B cell (primary cell): ENCODE results near the gene ENDOG. TPM values are rescaled to one million over a fixed set of nuclear protein-coding genes. Genes with fewer than 3 reads are reported as not detected.
A peak's percentile ranks its signal among the peaks of the same experiment; 100 is the strongest.

Source experiments
- ATAC-seq: fragments of 200-7000 bp; cut with Tn5 transposase; one replicate; pipeline ENCODE4 v1.10.0; 2021; ENCODE audit warnings: low read depth, mild to moderate bottlenecking, moderate number of reproducible peaks, moderate library complexity
- CTCF ChIA-PET: fragments of 350-600 bp; sonication (Branson Sonifier 250); formaldehyde crosslinking; loops from one replicate; lab custom pipeline; 2021; ENCODE audit warnings: antibody characterized with exemption, inconsistent platforms; lab: Charles Lee
- POLR2A ChIA-PET: fragments of 350-600 bp; sonication (Branson Sonifier 250); formaldehyde crosslinking; loops from one replicate; lab custom pipeline; 2021; ENCODE audit warnings: antibody characterized with exemption; lab: Charles Lee
- DNase-seq: peaks from one replicate; pipeline ENCODE4 v3.0.0; 2013
- H2AFZ ChIP-seq: 2 replicates; pipeline ENCODE4 v1.6.1; 2012; ENCODE audit warnings: mild to moderate bottlenecking, low read depth, low read length; ENCODE audit not compliant: insufficient read depth, poor library complexity, severe bottlenecking
- H3K27ac ChIP-seq, 2 donors: 1 replicate in 1 of 2; 2 replicates in 1 of 2; pipeline ENCODE4 v1.5.1; 2012 to 2013; ENCODE audit warnings: low read length in 2 of 2, mild to moderate bottlenecking in 2 of 2, moderate library complexity in 1 of 2
- H3K27me3 ChIP-seq, 4 experiments: fragments of 200-600 bp in 1 of 4; sonication (generic) in 1 of 4; replicated peaks in 1 of 4; 1 replicate in 2 of 4; 2 replicates in 2 of 4; pipeline versions ENCODE4 v1.6.1 to v1.7.0; 2013 to 2016; ENCODE audit warnings: low read length in 3 of 4, mild to moderate bottlenecking in 2 of 4, mixed read lengths in 1 of 4, moderate library complexity in 1 of 4; ENCODE audit not compliant: insufficient read depth in 4 of 4, control insufficient read depth in 3 of 4; ENCODE audit errors: control extremely low read depth in 1 of 4
- H3K36me3 ChIP-seq, 2 experiments: replicated peaks in 1 of 2; 1 replicate in 1 of 2; 2 replicates in 1 of 2; pipeline versions ENCODE4 v1.6.1 to v1.7.1; 2013; ENCODE audit warnings: low read length in 1 of 2; ENCODE audit not compliant: insufficient read depth in 2 of 2, control insufficient read depth in 1 of 2; ENCODE audit errors: control extremely low read depth in 1 of 2, extremely low read depth in 1 of 2
- H3K4me1 ChIP-seq, 2 donors: fragments of 200-600 bp in 1 of 2; sonication (generic) in 1 of 2; 1 replicate in 1 of 2; 2 replicates in 1 of 2; pipeline versions ENCODE4 v1.5.1 to v1.6.1; 2013 to 2017; ENCODE audit warnings: low read length in 2 of 2; ENCODE audit not compliant: control insufficient read depth in 2 of 2, insufficient read depth in 2 of 2
- H3K4me2 ChIP-seq: replicated peaks from 2 replicates; pipeline ENCODE3; 2012; ENCODE audit warnings: mild to moderate bottlenecking, low read depth, low read length; ENCODE audit not compliant: poor library complexity, severe bottlenecking
- H3K4me3 ChIP-seq, 5 experiments: fragments of 200-600 bp in 1 of 5; sonication (generic) in 1 of 5; 1 replicate in 3 of 5; 2 replicates in 2 of 5; pipeline versions ENCODE4 v1.5.1 to v1.7.0; 2011 to 2016; ENCODE audit warnings: low read length in 4 of 5, mild to moderate bottlenecking in 4 of 5, low read depth in 2 of 5, control low read depth in 1 of 5, moderate library complexity in 1 of 5; ENCODE audit not compliant: insufficient read depth in 1 of 5; ENCODE audit errors: control extremely low read depth in 1 of 5, extremely low read depth in 1 of 5
- H3K79me2 ChIP-seq: fragments of 200-600 bp; sonication (generic); one replicate; pipeline ENCODE4 v1.6.0; 2016; ENCODE audit warnings: low read length; ENCODE audit not compliant: control insufficient read depth, insufficient read depth
- H3K9ac ChIP-seq: fragments of 200-600 bp; sonication (generic); 2 replicates; pipeline ENCODE4 v1.6.1; 2017; ENCODE audit warnings: mild to moderate bottlenecking, low read length, moderate library complexity
- H3K9me3 ChIP-seq, 3 donors: one replicate each; pipeline versions ENCODE4 v1.6.1 to v1.7.1; 2013; ENCODE audit warnings: low read length in 2 of 3; ENCODE audit not compliant: control insufficient read depth in 2 of 3, insufficient read depth in 1 of 3; ENCODE audit errors: control extremely low read depth in 1 of 3
- H4K20me1 ChIP-seq: 2 replicates; pipeline ENCODE4 v1.6.0; 2012; ENCODE audit warnings: mild to moderate bottlenecking, low read length; ENCODE audit not compliant: insufficient read depth, control insufficient read depth, poor library complexity, severe bottlenecking
- H3K27ac Mint-ChIP-seq: one replicate; pipeline ENCODE4 v1.8.0; 2021; ENCODE audit warnings: mixed read lengths
- H3K27me3 Mint-ChIP-seq: one replicate; pipeline ENCODE4 v1.8.0; 2021; ENCODE audit warnings: mixed read lengths
- H3K4me1 Mint-ChIP-seq: one replicate; pipeline ENCODE4 v1.8.0; 2021; ENCODE audit warnings: mixed read lengths
- H3K4me3 Mint-ChIP-seq: one replicate; pipeline ENCODE4 v1.8.0; 2021; ENCODE audit warnings: mixed read lengths
- H3K9me3 Mint-ChIP-seq: one replicate; pipeline ENCODE4 v1.8.0; 2022; ENCODE audit warnings: mixed read lengths; ENCODE audit not compliant: insufficient read depth
- CTCF ChIP-seq: fragments of 200-600 bp; IDR thresholded peaks from one replicate; pipeline ENCODE4 v1.8.0; 2022; ENCODE audit warnings: antibody characterized with exemption, mild to moderate bottlenecking
- EZH2 ChIP-seq: IDR thresholded peaks from 2 replicates; pipeline ENCODE4 v1.6.1; 2012; ENCODE audit warnings: borderline replicate concordance, low read depth, mild to moderate bottlenecking, moderate library complexity, low read length; ENCODE audit not compliant: insufficient read depth, poor library complexity, severe bottlenecking
- WGBS: methylation state at CpG from one replicate; pipeline ENCODE4 v1.1.5; 2013; ENCODE audit warnings: missing lambda C conversion rate; ENCODE audit not compliant: insufficient coverage; 5-methylcytosine and 5-hydroxymethylcytosine counted together
- intact Hi-C: fragments of 100-400 bp; cut with micrococcal nuclease; formaldehyde crosslinking; loops from one replicate; pipeline ENCODE4 v1.10.0; 2022
- polyA plus RNA-seq: library from polyadenylated mRNA; depleted of rRNA; stranded (reverse); fragments of >200 nt; gene quantifications from 2 replicates; pipeline ENCODE4 v1.2.3, GENCODE V29; 2012
- total RNA-seq, 2 donors: library from RNA; stranded (reverse); fragments of 120-200 nt in 1 of 2; gene quantifications; 1 replicate in 1 of 2; 2 replicates in 1 of 2; pipeline versions ENCODE4 v1.2.3 to v1.2.4, GENCODE V29; 2013 to 2022

ENDOG gene
- total and polyA plus RNA-seq, 2 donors (not counting 1 experiment from before 2014, with no cell fraction given), result 12.5 to 19.3 TPM

- H3K4me2 ChIP-seq, result peak overlapping the region; percentile 90
- Mint-ChIP-seq H3K9me3 (no peaks in the 10 kb centered on the region), H3K27me3 (no peaks in the 10 kb centered on the region), H3K27ac (peak overlapping the region; percentile 85), H3K4me3 (peak overlapping the region; percentile 91), H3K4me1 (peaks cover 24% of the 10 kb centered on the region)
- peak overlapping the region; percentile 95 for H2AFZ ChIP-seq
- H3K27me3 ChIP-seq, result no peaks in the 10 kb centered on the region
- peak overlapping the region; percentile 73 to 86 for H3K27ac ChIP-seq
- DNase-seq (no peak), ATAC-seq (no peak)
- WGBS, result 0% methylated on average over 3 of the region's 7 CpGs
- POLR2A ChIA-PET, result interaction anchor here (0.6 to 1.2 kb wide), 3 partner anchors 16 to 354 kb away, joined by 3 read pairs; partner anchors contain the start of gene ZER1
- peaks cover 33% of the 10 kb centered on the region for H3K79me2 ChIP-seq
- peak overlapping the region; percentile 85 for H3K9ac ChIP-seq
- peaks cover 0 to 29% of the 10 kb centered on the region in 2 experiments for H3K36me3 ChIP-seq
- CTCF ChIA-PET, result interaction anchor here (0.8 to 2.0 kb wide), 5 partner anchors 17 to 140 kb away, joined by 3 to 10 read pairs (median 3); partner anchors contain the start of genes PKN3 and ZDHHC12
- intact Hi-C loops, result loop anchor here (1.0 to 2.0 kb wide), 8 partner anchors 15 to 417 kb away; partner anchors contain the start of genes ENDOG, GLE1, LRRC8A and SET
- H3K9me3 ChIP-seq, result peaks cover 0 to under 1% (median 0%) of the 10 kb centered on the region in 3 donors
- peak overlapping the region; percentile 71 to 94 (median 91) for H3K4me3 ChIP-seq
- peaks cover 16 to 17% of the 10 kb centered on the region in 2 donors for H3K4me1 ChIP-seq
- H4K20me1 ChIP-seq, result peaks cover 9% of the 10 kb centered on the region
- TF ChIP-seq CTCF (no peak), EZH2 (no peak)
These were observed 30.6 kb upstream of the ENDOG start for GRCh38 chr9:128787659-128788058.

- H3K9me3 Mint-ChIP-seq, result no peaks in the 10 kb centered on the region
- peaks cover 9% of the 10 kb centered on the region for H4K20me1 ChIP-seq
- H3K9me3 ChIP-seq, result no peaks in the 10 kb centered on the region
- H3K36me3 ChIP-seq, result peaks cover 0 to 37% of the 10 kb centered on the region in 2 experiments
- no peak overlapping the region for H2AFZ ChIP-seq
- peak overlapping the region; percentile 91 for H3K4me3 Mint-ChIP-seq
- peak overlapping the region; percentile 90 for H3K4me2 ChIP-seq
- ChIA-PET POLR2A (interaction anchor here (0.7 to 1.2 kb wide), 2 partner anchors 17 to 20 kb away, joined by 3 read pairs; partner anchors contain the start of gene ZER1), CTCF (interaction anchor here (0.6 to 2.0 kb wide), 8 partner anchors 18 to 140 kb away, joined by 3 to 10 read pairs (median 3); partner anchors contain the start of genes PKN3 and ZDHHC12)
- no peak for TF ChIP-seq CTCF
- TF ChIP-seq EZH2, result no peak
- H3K27ac ChIP-seq, result peak overlapping the region in 1 of 2 donors; percentile 86
- DNase-seq (no peak), ATAC-seq (no peak)
- H3K27ac Mint-ChIP-seq, result peak overlapping the region; percentile 85
- no peak overlapping the region for H3K9ac ChIP-seq
- peak overlapping the region in 1 of 5 experiments; percentile 92 for H3K4me3 ChIP-seq
- intact Hi-C loops, result no loop called here
- H3K27me3 Mint-ChIP-seq, result no peaks in the 10 kb centered on the region
- H3K79me2 ChIP-seq, result peaks cover 33% of the 10 kb centered on the region
- H3K4me1 Mint-ChIP-seq, result peaks cover 24% of the 10 kb centered on the region
- H3K27me3 ChIP-seq, result no peaks in the 10 kb centered on the region
- 100% methylated on average over 1 of the region's 1 CpG for WGBS
- H3K4me1 ChIP-seq, result peaks cover 16 to 17% of the 10 kb centered on the region in 2 donors
These were observed 29.9 kb upstream of the ENDOG start for GRCh38 chr9:128788445-128788844.
